HG02798 (cell line): ENCODE results near the gene PAQR5.
"Not testable (repeated sequence)": the region's sequence is repeated elsewhere in the genome, so short reads cannot be mapped to it uniquely, and the experiment has no call there.

Experiments used
- ATAC-seq: cut with Tn5 transposase; IDR thresholded peaks from one replicate; pipeline ENCODE4 v1.9.1; 2021; ENCODE audit warnings: mild to moderate bottlenecking; ENCODE audit not compliant: unreplicated experiment, poor library complexity

The PAQR5 gene

GRCh38 chr15:69344238-69344637, 45.5 kb downstream of the PAQR5 start:
- ATAC-seq: no peak

GRCh38 chr15:69346112-69346511, 47.4 kb downstream of the PAQR5 start:
- ATAC-seq: no peak

DNA sequence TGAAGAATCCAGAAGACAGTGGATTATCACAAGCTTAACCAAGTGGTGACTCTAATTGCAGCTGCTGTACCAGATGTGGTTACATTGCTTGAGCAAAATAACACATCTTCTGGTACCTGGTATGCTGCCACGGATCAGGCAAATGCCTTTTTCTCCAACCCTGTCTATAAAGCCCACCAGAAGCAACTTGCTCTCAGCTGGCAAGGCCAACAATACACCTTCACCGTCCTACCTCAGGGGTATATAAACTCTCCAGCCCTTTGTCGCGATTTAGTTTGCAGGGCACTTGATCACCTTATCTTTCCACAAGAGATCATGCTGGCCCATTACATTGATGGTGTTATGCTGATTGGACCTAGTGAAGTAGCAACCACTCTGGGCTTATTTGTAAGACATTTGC, 52.6 kb downstream of the PAQR5 start:
- no peak for ATAC-seq

DNA sequence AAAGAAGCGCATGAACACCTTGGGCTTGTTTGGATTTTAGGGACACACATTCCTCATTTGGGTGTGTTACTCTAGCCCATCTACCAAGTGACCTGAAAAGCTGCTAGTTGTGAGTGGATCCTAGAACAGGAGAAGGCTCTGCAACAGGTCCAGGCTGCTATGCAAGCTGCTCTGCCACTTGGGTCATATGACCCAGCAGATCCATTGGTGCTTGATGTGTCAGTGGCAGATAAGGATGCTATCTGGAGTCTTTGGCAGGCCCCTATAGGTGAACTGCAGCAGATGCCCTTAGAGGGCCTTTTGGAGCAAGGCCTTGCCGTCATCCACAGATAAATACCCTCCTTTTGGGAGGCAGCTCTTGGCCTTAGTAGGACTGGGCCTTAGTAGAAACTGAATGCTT, 53.2 kb downstream of the PAQR5 start:
- ATAC-seq: no peak

GRCh38 chr15:69357773-69358771, 59.4 kb downstream of the PAQR5 start:
- no peak for ATAC-seq

- no peak for ATAC-seq
These were observed 60.1 kb downstream of the PAQR5 start for GRCh38 chr15:69358850-69359249.

DNA sequence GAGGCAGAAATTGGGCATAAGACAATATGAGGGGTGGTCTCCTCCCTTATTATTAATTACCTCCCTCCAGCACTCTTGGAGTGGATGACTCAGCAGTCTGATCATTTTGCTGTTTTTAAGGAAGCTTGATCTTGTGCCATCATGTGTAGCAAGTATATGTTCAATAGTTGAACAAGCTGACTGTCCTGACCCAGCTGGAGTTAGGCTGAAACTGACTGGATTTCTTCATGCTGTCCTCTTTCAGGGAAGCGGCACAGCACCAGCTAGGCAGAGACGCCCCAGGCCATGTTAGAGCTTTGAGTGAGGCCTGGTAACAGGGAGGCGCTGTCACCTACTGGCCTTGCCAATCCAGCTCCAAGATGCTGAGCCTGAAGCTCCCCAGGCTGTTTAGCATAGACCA, 61.0 kb downstream of the PAQR5 start:
- no peak for ATAC-seq

DNA sequence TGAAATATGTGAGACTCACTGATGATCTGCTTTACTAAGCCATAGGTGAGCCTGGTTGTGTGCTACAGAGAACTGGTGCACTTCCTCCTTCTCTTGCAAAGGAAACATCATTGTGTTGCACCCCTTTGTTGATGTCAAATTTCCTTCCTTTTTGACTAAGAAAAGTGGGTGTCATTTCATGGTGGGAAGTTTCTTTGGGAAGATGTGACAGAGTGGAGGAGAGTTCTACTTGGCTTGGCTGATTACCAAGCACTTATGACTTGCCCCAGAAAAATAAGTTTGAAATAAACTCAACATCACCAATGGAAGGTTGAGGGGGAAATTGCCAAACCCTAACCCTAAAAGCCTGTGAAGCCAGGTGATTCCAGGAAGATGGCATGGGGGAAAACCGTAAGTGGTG, 61.9 kb downstream of the PAQR5 start:
- no peak for ATAC-seq

DNA sequence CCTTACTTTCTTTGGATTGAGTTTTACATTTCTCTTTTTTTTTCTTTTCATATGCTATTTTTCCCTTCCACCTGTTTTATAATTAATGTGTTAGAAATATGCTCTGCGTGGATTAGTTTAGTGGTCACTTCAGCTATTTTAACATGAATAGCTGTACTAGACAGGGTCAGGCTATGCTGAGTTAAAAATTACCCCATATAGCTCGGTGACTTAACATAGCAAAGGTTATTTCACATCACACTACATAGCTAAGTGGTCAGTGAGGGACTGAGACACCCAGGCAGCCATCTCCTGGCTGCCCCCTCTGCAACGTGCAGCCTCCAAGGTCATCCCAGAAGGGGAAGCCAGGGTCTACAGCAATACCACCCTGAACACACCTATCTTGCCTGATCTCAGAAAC, 68.5 kb downstream of the PAQR5 start:
- no peak for ATAC-seq

DNA sequence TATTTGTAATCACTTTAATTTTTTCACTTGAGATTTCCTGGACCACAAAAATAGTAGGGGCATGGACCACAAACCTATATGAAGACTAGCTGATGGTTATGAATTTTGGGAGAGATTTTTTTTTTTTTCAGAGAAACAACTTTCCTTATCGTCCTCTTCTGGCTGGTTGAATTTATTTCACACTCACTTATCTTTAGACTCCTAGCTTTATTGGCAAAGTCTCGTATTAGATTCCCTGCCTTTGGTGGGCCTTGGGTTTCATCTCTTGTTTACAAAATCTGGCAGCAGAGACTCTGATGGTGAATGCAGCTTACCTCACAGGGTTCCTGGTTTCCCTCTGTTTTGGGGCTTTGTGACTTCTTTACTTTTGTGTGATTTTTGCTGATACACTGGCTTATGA, 70.9 kb downstream of the PAQR5 start:
- ATAC-seq: no peak

DNA sequence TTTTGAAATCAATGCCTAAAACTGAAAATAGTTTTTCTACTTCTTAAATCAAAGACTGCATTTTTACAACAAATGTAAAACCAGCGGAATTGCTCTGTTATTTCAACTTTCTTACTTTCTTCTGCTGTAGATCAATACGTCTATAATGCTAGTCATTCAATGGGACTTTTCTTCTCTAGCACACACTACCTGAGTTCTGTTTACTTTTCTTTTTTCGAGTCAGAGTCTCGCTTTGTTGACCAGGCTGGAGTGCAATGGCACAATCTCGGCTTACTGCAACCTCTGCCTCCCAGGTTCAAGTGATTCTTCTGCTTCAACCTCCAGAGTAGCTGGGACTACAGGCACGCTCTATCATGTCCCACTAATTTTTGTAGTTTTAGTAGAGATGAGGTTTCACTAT, 74.7 kb downstream of the PAQR5 start:
- ATAC-seq: no peak

- ATAC-seq: no peak
These were observed 76.6 kb downstream of the PAQR5 start for GRCh38 chr15:69375151-69375790.

DNA sequence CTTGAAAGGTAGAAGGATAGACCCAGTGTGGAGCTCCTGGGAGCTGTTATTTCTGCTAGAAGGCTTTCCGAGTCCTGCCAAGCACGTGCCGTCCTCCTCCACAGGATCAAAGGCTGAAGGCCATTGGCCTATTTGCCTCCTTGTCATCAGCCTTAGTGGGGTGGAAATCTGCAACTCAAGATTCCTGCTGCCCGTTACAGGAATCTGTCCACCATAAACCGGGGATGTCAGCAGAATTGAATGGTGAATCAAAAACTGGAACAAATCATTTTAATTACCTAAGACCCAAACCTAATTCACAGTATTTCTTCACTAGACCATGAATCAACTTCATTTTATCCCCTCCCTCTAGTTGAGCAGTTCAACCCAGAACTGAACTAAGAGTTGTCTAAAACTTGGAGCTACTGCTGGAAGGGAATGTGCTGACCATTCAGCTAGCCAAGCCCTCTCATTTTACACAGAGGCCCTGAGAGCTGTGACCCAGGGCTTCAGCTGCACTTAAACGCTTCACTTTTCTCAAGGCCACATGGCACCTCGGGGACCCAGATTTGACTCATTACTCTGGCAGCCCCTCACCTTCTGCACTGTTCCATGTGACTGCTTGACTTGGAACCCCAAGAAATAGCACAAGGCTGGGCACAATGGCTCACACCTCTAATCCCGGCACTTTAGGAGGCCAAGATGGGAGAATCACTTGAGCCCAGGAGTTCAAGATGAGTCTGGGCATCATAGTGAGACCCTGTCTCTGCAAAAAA, 78.7 kb downstream of the PAQR5 start:
- ATAC-seq: no peak

DNA sequence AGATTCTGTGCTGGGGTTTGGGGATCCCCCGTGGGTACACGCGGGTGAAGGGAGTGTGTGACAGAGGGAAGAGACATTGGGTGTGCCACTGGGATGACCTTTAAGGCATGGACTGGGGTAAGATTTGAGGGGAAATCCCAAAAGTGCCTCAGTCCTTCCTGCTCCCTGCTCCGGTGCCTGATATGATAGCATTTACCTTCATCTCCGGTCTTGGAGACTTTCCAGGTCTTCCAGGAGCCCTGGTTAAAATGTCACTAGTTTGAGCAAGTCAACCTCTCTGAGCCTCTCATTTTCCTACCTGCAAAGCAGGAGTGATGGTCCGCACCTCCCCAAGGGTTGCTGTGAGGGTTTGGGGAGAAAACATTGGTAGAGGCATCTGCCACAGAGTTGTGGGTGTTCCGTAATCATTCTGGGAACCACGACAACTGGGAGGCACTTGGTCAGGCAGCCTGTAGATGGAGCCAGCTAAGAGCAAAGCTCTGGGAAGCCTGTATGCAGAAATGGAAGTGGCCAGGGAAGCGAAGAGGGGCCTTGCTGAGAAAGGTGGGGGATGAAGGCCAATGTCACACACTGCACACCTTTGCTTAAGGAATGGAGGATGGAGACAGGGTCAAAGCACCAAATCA, 81.5 kb downstream of the PAQR5 start:
- no peak for ATAC-seq

GRCh38 chr15:69380726-69381105, 82.0 kb downstream of the PAQR5 start:
- ATAC-seq: no peak

DNA sequence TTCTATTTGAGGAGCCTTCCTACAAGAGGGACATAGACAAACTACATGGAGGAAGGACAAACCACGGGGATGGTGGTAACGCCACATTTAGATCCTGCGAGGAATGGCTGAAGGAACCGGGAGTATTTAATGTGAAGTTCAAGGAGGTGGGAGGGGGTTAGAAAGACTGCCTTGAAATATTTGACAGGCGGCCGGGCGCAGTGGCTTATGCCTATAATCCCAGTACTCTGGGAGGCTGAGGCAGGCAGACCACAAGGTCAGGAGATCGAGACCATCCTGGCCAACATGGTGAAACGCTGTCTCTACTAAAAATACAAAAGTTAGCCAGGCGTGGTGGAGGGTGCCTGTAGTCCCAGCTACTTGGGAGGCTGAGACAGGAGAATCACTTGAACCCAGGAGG, 83.5 kb downstream of the PAQR5 start:
- ATAC-seq: not testable (repeated sequence)

DNA sequence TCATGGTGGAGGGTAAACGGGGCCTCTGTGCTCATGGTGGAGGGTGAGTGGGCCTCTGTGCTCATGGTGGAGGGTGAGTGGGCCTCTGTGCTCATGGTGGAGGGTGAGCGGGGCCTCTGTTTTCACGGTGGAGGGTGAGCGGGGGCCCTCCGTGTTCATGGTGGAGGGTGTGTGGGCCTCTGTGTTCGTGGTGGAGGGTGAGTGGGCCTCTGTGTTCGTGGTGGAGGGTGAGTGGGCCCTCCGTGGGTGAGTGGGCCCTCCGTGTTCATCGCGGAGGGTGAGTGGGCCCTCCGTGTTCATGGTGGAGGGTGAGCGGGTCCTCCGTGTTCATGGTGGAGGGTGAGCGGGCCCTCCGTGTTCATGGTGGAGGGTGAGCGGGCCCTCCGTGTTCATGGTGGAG, 85.4 kb downstream of the PAQR5 start:
- not testable (repeated sequence) for ATAC-seq

DNA sequence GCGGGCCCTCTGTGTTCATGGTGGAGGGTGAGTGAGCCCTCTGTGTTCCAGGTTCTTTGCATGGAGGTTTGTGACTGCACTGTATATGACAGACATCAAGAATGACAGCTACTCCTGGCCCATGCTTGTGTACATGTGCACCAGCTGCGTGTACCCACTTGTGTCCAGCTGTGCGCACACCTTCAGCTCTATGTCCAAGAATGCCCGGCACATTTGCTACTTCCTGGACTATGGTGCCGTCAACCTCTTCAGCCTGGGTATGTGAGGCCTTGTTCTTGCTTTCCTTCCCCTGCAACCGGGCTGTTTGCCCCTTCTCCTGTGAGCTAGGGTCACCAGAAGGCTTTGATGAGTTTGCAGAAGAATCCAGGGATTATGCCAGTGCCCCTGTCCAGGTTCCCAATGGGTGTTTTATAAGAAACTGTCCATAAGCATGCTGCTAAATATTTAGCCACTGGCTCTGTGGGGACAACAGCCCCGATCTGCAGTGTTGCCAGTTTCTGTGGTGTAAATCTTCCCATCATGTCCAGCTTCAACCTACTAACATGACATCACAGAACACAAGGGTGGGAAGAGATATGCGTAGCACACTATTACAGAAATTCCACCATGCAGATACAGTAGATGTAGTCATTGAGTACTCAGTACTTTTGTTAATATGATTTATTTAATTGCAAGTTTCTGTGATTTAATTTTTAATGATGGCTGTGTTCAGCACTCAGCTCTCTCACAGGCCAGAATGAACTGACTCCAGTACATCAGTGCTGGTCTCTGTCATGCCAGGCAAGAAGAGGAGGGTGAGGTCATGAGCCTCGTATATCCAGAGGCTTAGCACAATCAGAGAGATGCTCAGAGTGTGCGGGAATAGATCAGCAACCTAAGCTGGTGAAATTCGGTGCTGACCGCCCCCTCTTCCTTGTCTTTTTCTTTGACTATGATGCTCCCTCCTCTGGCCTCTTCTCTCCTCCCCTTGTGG, 86.2 kb downstream of the PAQR5 start:
- no peak for ATAC-seq

DNA sequence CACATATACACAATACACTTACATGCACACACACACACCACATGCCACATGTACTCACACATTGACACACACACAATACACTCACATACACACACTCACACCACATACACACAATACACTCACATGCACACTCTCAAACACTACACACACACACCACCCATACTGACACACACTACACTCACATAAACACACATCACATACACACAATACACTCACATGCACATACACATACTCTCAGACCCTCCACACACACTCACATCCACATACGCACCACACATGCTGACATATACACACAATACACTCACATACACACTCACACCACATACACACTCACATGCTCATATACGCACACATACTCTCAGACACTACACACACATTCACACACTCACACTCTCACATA, 87.1 kb downstream of the PAQR5 start:
- no peak for ATAC-seq
